ENCODE results near the gene HS3ST3A1. TPM values are rescaled to one million over a fixed set of nuclear protein-coding genes. Genes with fewer than 3 reads are reported as not detected.

Gene HS3ST3A1
- total RNA-seq, 1 donor from 2014 or later: not detected

DNA sequence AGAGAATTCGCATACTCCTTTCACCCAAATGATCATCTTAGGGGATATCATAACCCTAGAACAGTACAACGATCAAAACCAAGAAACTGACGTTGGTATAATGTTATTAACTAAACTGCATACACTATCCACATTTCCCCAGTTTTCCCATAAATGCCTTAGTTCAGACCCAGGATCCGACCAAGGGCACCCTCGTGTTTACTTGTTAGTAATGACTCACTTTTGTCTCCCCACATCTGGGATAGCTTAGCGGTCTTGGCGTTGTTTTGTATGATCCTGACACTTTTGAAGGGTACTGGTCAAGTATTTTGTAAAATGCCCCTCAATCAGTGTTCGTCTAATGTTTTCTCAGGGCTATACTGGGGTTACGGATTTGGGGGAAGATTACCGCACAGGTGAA lies 8.0 kb downstream of the HS3ST3A1 start:
- H3K36me3 ChIP-seq: no peaks in the 10 kb centered on the region
- no peak for DNase-seq (ENCODE audit: low spot score in 2 of 2)
- no peak overlapping the region for H3K27ac ChIP-seq
- TF ChIP-seq CTCF (IDR thresholded peaks at IDR 0.05): no peak
- H3K9me3 ChIP-seq: no peaks in the 10 kb centered on the region
- intact Hi-C loops (cut with DNase I): no loop called here
- H3K4me1 ChIP-seq: no peaks in the 10 kb centered on the region
- H3K27me3 ChIP-seq: no peaks in the 10 kb centered on the region
- H3K4me3 ChIP-seq: no peak overlapping the region

- Histone ChIP-seq H3K36me3 (no peaks in the 10 kb centered on the region), H3K4me3 (no peak overlapping the region), H3K27me3 (no peaks in the 10 kb centered on the region), H3K27ac (no peak overlapping the region), H3K4me1 (no peaks in the 10 kb centered on the region), H3K9me3 (no peaks in the 10 kb centered on the region)
- intact Hi-C loops (cut with DNase I): no loop called here
- TF ChIP-seq CTCF (IDR thresholded peaks at IDR 0.05): no peak
- DNase-seq (ENCODE audit: low spot score in 2 of 2): no peak
Observed at GRCh38 chr17:13593021-13593751, 8.5 kb downstream of the HS3ST3A1 start.

- H3K27me3 ChIP-seq: no peaks in the 10 kb centered on the region
- intact Hi-C loops (cut with DNase I): no loop called here
Observed at GRCh38 chr17:13592427-13592826, 9.3 kb downstream of the HS3ST3A1 start.

DNA sequence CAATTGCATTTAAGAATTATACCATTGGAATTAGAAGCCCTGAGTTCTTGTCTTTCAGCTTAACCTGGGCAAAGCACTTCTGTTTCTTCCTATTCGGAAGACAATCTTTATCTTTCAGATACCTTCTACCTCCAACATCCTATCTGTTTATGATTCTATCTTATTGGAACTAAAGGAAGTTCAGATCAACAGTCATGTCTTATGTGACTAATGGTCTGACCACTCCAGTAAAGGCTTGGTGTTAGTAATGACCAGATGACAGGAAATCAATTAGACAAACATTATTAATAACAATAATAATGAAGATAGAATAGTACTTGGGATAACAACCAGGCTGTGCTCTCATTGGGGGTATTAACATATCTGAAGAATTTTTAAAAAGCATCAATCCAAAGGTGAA lies 11.3 kb downstream of the HS3ST3A1 start:
- TF ChIP-seq CTCF (IDR thresholded peaks at IDR 0.05): no peak
- no peak for DNase-seq (ENCODE audit: low spot score in 2 of 2)
- Histone ChIP-seq H3K27ac (no peak overlapping the region), H3K9me3 (no peaks in the 10 kb centered on the region), H3K27me3 (no peaks in the 10 kb centered on the region), H3K36me3 (no peaks in the 10 kb centered on the region), H3K4me3 (no peak overlapping the region), H3K4me1 (no peaks in the 10 kb centered on the region)
- intact Hi-C loops (cut with DNase I): no loop called here

More at GRCh38 chr17:13592427-13592826, 9.3 kb downstream of the HS3ST3A1 start:
- no peaks in the 10 kb centered on the region for H3K36me3 ChIP-seq
- no peaks in the 10 kb centered on the region for H3K9me3 ChIP-seq
- no peak for TF ChIP-seq CTCF (IDR thresholded peaks at IDR 0.05)
- no peak overlapping the region for H3K27ac ChIP-seq
- no peaks in the 10 kb centered on the region for H3K4me1 ChIP-seq
- no peak overlapping the region for H3K4me3 ChIP-seq
- DNase-seq (ENCODE audit: low spot score in 2 of 2): no peak

GRCh38 chr17:13589658-13590057 lies 12.1 kb downstream of the HS3ST3A1 start:
- DNase-seq (ENCODE audit: low spot score in 2 of 2): no peak
- H3K4me1 ChIP-seq: no peaks in the 10 kb centered on the region
- H3K36me3 ChIP-seq: no peaks in the 10 kb centered on the region
- H3K27me3 ChIP-seq: no peaks in the 10 kb centered on the region
- TF ChIP-seq CTCF (IDR thresholded peaks at IDR 0.05): no peak
- no peak overlapping the region for H3K4me3 ChIP-seq
- H3K27ac ChIP-seq: no peak overlapping the region
- intact Hi-C loops (cut with DNase I): no loop called here
- no peaks in the 10 kb centered on the region for H3K9me3 ChIP-seq

Data from ascending aorta (tissue), 2 donors.